K562 (cell line): ENCODE results near the gene RNF4.
"Not testable (repeated sequence)": the region's sequence is repeated elsewhere in the genome, so short reads cannot be mapped to it uniquely, and the experiment has no call there.

Experiments
- BACH1 ChIP-seq: fragments of 200-800 bp; sonication (Bioruptor generic); IDR thresholded peaks from 2 replicates; pipeline ENCODE4 v1.6.1; 2016; ENCODE audit warnings: missing genetic modification characterization, missing compliant biosample characterization
- CEBPB ChIP-seq: fragments of 450-650 bp; IDR thresholded peaks from 2 replicates; pipeline ENCODE4 v1.6.1; 2016; ENCODE audit warnings: missing genetic modification characterization, missing compliant biosample characterization
- CHD1 ChIP-seq: fragments of 200-600 bp; sonication (generic); IDR thresholded peaks from one replicate; pipeline ENCODE4 v1.6.1; 2012; ENCODE audit warnings: mild to moderate bottlenecking, moderate library complexity, low read length, inconsistent platforms
- EZH2 ChIP-seq: IDR thresholded peaks from 2 replicates; pipeline ENCODE4 v1.6.1; 2012; ENCODE audit warnings: low read depth, mild to moderate bottlenecking, inconsistent platforms, low read length, borderline replicate concordance
- KLF16 ChIP-seq: IDR thresholded peaks from 2 replicates; pipeline ENCODE4 v1.6.1; 2016; ENCODE audit warnings: antibody characterized with exemption
- NCOR1 ChIP-seq: fragments of 450-650 bp; IDR thresholded peaks from 2 replicates; pipeline ENCODE4 v1.6.1; 2016; ENCODE audit warnings: mild to moderate bottlenecking, moderate library complexity
- POLR2A ChIP-seq: fragments of 450-650 bp; conservative IDR thresholded peaks from 2 replicates; pipeline ENCODE4 v1.6.1; 2016
- RFX5 ChIP-seq: IDR thresholded peaks from 2 replicates; pipeline ENCODE4 v1.6.1; 2011; ENCODE audit warnings: low read depth, mild to moderate bottlenecking, improper control_type of control experiment, low read length
- TF ChIP-seq, protein P1 (sequence below): sonication (generic); formaldehyde crosslinking; IDR thresholded peaks from 2 replicates; pipeline ENCODE4 v1.5.0; 2020; ENCODE audit warnings: missing genetic modification reagents

DNA sequence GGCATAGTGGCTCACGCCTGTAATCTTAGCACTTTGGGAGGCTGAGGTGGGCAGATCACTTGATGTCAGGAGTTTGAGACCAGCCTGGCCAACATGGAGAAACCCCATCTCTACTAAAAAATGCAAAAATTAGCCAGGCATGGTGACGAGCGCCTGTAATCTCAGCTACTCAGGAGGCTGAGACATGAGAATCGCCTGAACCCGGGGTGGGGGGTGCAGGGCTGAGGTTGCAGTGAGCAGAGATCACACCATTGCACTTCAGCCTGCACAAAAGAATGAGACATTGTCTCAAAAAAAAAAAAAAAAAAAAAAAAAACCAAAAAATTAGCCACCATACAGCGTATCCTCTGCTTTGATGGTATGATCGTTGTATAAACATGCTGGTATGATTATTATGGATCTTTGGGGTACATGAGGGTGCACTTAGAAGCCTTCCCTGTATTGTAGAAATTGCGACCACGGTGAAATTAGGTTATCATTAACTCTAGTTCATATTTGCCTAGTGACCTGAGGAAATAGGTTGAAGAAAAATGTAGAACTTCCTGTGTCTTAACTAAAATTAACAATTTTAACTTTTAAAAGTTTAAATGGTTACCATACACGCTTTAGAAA is 74.8 kb downstream of the RNF4 start:
- TF ChIP-seq EZH2; NCOR1; KLF16; CEBPB; RFX5; CHD1; POLR2A; BACH1 (tag): not testable (repeated sequence)
- TF ChIP-seq, protein P1, sequence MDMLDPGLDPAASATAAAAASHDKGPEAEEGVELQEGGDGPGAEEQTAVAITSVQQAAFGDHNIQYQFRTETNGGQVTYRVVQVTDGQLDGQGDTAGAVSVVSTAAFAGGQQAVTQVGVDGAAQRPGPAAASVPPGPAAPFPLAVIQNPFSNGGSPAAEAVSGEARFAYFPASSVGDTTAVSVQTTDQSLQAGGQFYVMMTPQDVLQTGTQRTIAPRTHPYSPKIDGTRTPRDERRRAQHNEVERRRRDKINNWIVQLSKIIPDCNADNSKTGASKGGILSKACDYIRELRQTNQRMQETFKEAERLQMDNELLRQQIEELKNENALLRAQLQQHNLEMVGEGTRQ (CRISPR knock-in tag): not testable (repeated sequence)
